ENCODE results near the gene AHNAK2.

The AHNAK2 gene

DNA sequence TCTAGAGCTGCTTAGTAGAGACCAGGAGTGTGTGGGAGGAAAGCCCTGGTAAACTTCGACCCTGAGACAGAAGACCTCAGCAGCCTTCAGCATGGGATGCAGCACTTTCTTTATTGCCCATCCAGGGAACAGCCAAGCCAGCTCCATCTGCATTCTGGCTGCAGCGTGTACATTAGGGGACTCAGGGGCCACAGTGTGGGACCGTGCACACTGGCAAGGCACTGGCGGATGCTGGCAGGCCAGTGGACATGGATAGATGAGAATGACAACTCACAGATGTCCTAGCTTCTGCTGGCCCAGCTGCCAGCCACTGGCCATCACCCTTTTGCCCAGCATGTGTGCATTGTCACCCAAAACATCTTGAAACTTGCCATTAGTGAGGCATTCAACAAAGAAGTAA, 41.0 kb downstream of the AHNAK2 start:
- Histone ChIP-seq H3K79me2 (ENCODE audit: low read length) (no peaks in the 10 kb centered on the region), H3K36me3 (replicated peaks; ENCODE audit: insufficient read depth, low read length) (no peaks in the 10 kb centered on the region), H3K9me3 (replicated peaks; ENCODE audit: insufficient read depth, low read length) (no peaks in the 10 kb centered on the region), H3K4me3 (ENCODE audit: low read length) (no peak overlapping the region), H2AFZ (ENCODE audit: low read length) (no peak overlapping the region), H3K27me3 (replicated peaks; ENCODE audit: insufficient read depth, low read length) (peaks cover 45% of the 10 kb centered on the region), H3K9me2 (replicated peaks; ENCODE audit: insufficient read depth, low read length) (no peaks in the 10 kb centered on the region), H3K4me1 (ENCODE audit: low read length) (no peaks in the 10 kb centered on the region), H3K27ac (ENCODE audit: low read length) (no peak overlapping the region), H3F3A (ENCODE audit: insufficient read depth, low read length) (no peaks in the 10 kb centered on the region), H4K20me1 (ENCODE audit: insufficient read depth, low read length) (no peaks in the 10 kb centered on the region), H3K4me2 (ENCODE audit: low read depth, low read length) (no peak overlapping the region), H3K9ac (ENCODE audit: low read length) (no peak overlapping the region)
- no peak for DNase-seq
- no peak for TF ChIP-seq EZH2phosphoT487 (IDR thresholded peaks at IDR 0.05; ENCODE audit: low read length)

DNA sequence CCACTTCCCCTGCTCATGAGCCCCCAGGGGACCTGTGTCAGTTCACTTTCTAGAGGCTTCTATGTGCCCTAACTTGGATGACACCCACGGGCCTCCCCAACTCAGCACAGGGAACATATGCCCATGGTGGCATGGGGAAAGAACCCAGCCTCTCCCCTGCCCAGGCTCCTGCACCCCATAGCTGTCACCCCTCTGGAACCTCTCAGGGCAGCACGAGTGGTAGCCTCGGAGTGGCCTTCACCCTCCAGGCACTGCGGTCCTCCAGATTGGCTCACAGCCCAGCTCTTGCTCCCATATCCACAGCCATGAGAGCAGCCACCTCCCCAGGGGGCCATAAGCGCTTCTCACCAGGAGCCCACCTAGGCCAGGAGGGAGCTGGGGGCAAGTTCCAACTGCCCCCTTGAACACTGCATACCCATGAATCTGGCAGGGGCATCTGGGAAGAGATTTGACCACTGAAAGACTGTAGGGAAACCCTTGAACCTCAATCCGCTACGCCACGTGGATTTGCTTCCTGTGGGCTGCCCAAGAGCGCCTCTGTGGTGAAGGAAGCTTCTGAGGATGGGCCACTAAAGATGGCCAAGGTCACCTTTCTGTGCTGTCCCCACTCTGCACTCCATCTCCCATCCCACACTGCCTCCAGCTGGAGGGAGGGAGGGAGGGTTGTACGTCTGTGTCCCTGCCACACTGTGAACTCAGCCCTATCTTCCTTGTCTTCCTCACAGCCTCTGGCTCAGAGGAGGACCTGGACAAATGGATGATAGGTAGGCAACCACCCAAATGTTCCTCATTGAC, 41.6 kb downstream of the AHNAK2 start:
- DNase-seq = no peak
- no peak overlapping the region for H3K4me3 ChIP-seq (ENCODE audit: low read length)
- no peak overlapping the region for H3K9ac ChIP-seq (ENCODE audit: low read length)
- no peaks in the 10 kb centered on the region for H3K36me3 ChIP-seq (replicated peaks; ENCODE audit: insufficient read depth, low read length)
- no peak overlapping the region for H3K27ac ChIP-seq (ENCODE audit: low read length)
- H3F3A ChIP-seq (ENCODE audit: insufficient read depth, low read length) = no peaks in the 10 kb centered on the region
- no peak for TF ChIP-seq EZH2 (optimal IDR thresholded peaks at IDR 0.05; ENCODE audit: low read depth, low read length)
- no peak for TF ChIP-seq EZH2phosphoT487 (IDR thresholded peaks at IDR 0.05; ENCODE audit: low read length)
- TF ChIP-seq CTCF (IDR thresholded peaks at IDR 0.05; ENCODE audit: low read length) = no peak
- H2AFZ ChIP-seq (ENCODE audit: low read length) = no peak overlapping the region
- peaks cover 45% of the 10 kb centered on the region for H3K27me3 ChIP-seq (replicated peaks; ENCODE audit: insufficient read depth, low read length)
- no peaks in the 10 kb centered on the region for H3K9me3 ChIP-seq (replicated peaks; ENCODE audit: insufficient read depth, low read length)
- H3K79me2 ChIP-seq (ENCODE audit: low read length) = no peaks in the 10 kb centered on the region
- H3K9me2 ChIP-seq (replicated peaks; ENCODE audit: insufficient read depth, low read length) = no peaks in the 10 kb centered on the region
- H4K20me1 ChIP-seq (ENCODE audit: insufficient read depth, low read length) = no peaks in the 10 kb centered on the region
- no peak overlapping the region for H3K4me2 ChIP-seq (ENCODE audit: low read depth, low read length)
- no peaks in the 10 kb centered on the region for H3K4me1 ChIP-seq (ENCODE audit: low read length)

GRCh38 chr14:104935955-104936354, 42.2 kb downstream of the AHNAK2 start:
- no peaks in the 10 kb centered on the region for H3K9me3 ChIP-seq (replicated peaks; ENCODE audit: insufficient read depth, low read length)
- no peaks in the 10 kb centered on the region for H3K79me2 ChIP-seq (ENCODE audit: low read length)
- DNase-seq = no peak
- H3K4me2 ChIP-seq (ENCODE audit: low read depth, low read length) = no peak overlapping the region
- H3K27ac ChIP-seq (ENCODE audit: low read length) = no peak overlapping the region
- no peaks in the 10 kb centered on the region for H3K4me1 ChIP-seq (ENCODE audit: low read length)
- H2AFZ ChIP-seq (ENCODE audit: low read length) = no peak overlapping the region
- no peaks in the 10 kb centered on the region for H4K20me1 ChIP-seq (ENCODE audit: insufficient read depth, low read length)
- no peak overlapping the region for H3K9ac ChIP-seq (ENCODE audit: low read length)
- no peak for TF ChIP-seq CTCF (IDR thresholded peaks at IDR 0.05; ENCODE audit: low read length)
- TF ChIP-seq EZH2phosphoT487 (IDR thresholded peaks at IDR 0.05; ENCODE audit: low read length) = no peak
- TF ChIP-seq EZH2 (optimal IDR thresholded peaks at IDR 0.05; ENCODE audit: low read depth, low read length) = no peak
- H3F3A ChIP-seq (ENCODE audit: insufficient read depth, low read length) = no peaks in the 10 kb centered on the region
- no peak overlapping the region for H3K4me3 ChIP-seq (ENCODE audit: low read length)
- no peaks in the 10 kb centered on the region for H3K36me3 ChIP-seq (replicated peaks; ENCODE audit: insufficient read depth, low read length)
- no peaks in the 10 kb centered on the region for H3K9me2 ChIP-seq (replicated peaks; ENCODE audit: insufficient read depth, low read length)
- H3K27me3 ChIP-seq (replicated peaks; ENCODE audit: insufficient read depth, low read length) = peaks cover 45% of the 10 kb centered on the region

DNA sequence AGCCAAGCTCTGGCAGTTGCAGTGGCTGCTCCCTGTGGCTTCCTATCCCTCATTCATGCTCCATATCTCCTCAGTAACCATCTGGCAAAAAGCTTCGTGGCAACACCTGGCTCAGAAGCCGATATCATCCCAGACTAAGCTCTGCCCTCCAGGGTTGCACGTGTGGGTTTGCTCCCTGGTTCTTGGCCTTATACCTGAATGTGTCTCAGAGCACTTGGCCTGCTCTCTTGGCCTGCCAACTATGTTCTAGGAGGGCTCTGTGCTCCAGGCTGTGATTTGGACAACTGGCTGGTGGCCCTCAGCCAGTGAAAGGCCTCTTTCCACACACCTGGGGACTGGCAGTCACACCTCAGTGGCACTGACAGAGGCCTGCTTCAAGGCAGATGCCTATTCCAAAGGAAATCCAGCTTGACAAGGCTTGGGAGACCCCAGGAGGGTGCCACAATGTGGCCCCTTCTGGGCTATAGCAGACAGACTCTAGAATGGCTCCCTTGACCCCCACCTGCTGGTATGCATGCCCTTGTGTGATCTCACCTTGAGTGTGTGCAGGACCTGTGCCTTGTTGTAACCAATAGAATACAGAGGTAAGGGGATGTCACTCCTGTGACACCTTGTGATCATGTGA, 43.0 kb downstream of the AHNAK2 start:
- H3K9me2 ChIP-seq (replicated peaks; ENCODE audit: insufficient read depth, low read length) = no peaks in the 10 kb centered on the region
- H3K4me2 ChIP-seq (ENCODE audit: low read depth, low read length) = no peak overlapping the region
- no peak overlapping the region for H3K27ac ChIP-seq (ENCODE audit: low read length)
- no peaks in the 10 kb centered on the region for H3K36me3 ChIP-seq (replicated peaks; ENCODE audit: insufficient read depth, low read length)
- peaks cover 39% of the 10 kb centered on the region for H3K27me3 ChIP-seq (replicated peaks; ENCODE audit: insufficient read depth, low read length)
- H3F3A ChIP-seq (ENCODE audit: insufficient read depth, low read length) = no peaks in the 10 kb centered on the region
- H3K4me3 ChIP-seq (ENCODE audit: low read length) = no peak overlapping the region
- H3K79me2 ChIP-seq (ENCODE audit: low read length) = no peaks in the 10 kb centered on the region
- TF ChIP-seq CTCF (IDR thresholded peaks at IDR 0.05; ENCODE audit: low read length) (no peak), EZH2 (optimal IDR thresholded peaks at IDR 0.05; ENCODE audit: low read depth, low read length) (no peak), EZH2phosphoT487 (IDR thresholded peaks at IDR 0.05; ENCODE audit: low read length) (no peak)
- H4K20me1 ChIP-seq (ENCODE audit: insufficient read depth, low read length) = no peaks in the 10 kb centered on the region
- H3K9me3 ChIP-seq (replicated peaks; ENCODE audit: insufficient read depth, low read length) = no peaks in the 10 kb centered on the region
- no peaks in the 10 kb centered on the region for H3K4me1 ChIP-seq (ENCODE audit: low read length)
- no peak overlapping the region for H2AFZ ChIP-seq (ENCODE audit: low read length)
- H3K9ac ChIP-seq (ENCODE audit: low read length) = no peak overlapping the region
- no peak for DNase-seq

Data from MM.1S (cell line).